Renal pelvis (tissue), 4 donors: ENCODE measurements around the gene FZD4. TPM values are rescaled to one million over a fixed set of nuclear protein-coding genes. Genes with fewer than 3 reads are reported as not detected.
"Not testable (repeated sequence)": the region's sequence is repeated elsewhere in the genome, so short reads cannot be mapped to it uniquely, and the experiment has no call there.

Experiments used
- DNase-seq: peaks from one replicate; pipeline ENCODE4 v3.0.0-alpha.2; 2013
- polyA plus RNA-seq, 3 donors: library from polyadenylated mRNA; unstranded; fragments of 120-200 nt; gene quantifications; one replicate each; pipeline ENCODE4 v1.2.1, GENCODE V29; 2013; ENCODE audit not compliant: insufficient read length in 3 of 3

Gene FZD4
- polyA plus RNA-seq, 3 donors = 68.9 to 88.6 (median 81.7) TPM

DNA sequence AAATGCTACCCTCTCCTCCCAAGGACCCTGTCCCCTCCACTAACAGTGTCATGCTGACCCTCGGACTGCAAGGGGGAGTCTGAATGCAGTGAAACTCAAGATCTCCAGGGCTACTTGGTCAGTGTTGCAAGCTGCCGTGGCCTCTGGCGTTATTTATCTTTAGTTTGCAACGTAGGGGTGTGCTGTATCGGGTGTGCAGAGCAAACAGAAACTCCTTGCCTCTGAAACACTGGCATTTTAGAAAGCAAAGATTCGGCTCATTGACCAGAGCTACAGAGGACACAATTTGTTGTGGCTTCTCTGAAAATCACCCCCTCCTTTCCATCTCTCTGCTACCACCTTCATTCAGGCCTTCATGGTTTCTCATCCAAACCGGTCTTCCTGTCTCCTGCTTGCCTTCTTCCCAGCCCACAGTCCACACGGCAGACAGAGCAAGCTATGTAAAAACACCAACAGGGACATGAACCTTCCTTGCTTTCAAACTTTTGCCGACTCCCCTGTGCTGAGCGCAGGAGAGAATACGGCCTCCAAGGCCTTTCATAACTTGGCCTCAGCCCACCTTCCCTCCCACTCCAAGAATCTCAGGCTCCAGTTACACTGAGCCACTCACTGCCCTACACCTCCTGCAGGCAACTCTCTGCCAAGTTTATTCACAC lies 14.9 kb downstream of the FZD4 start:
- peak; percentile 87 for DNase-seq

DNA sequence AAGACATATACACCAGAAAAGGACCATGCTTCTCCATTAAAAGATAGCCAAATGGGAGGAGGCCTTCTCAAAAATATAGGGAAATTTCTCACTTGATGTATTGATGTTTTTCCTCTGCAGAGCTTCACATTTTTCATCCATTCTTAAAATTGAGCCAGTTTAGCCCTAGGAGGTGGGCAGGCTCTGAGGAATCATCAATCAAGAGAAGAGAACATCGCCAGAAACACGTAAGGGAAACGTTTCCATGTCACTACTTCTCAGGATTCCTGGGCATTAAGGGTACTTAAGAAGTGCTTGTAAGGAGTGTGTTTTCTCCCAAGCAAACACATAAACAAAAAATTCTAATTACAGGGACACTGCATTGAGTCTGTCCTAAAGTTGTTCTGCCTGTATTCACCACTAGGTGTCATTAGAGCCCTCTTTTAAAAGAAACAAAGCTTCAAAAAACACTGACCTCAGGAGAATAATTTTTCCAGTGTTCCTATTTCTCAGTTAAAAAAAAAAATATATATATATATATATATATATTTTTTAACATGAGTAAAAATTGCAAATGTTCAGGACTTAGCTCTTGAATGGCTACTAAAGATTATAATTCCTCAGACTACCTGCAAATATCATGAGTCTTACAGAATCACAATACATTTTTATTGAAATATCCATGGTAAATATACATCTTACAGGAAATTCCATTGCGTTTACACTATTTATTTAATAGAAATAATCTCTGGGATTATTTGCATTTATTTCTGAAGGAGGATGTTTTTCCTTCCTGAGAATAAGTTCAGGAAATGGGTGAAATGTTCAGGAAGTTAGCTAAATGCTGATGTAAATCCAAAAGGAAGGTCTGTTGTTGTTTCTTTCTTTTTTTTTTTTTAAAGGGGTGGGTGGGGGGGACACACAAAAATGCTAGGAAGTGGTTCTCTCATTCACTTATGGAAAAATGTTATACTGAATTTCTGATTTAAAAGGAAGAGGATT lies 16.0 kb downstream of the FZD4 start:
- DNase-seq = no peak

- DNase-seq = no peak
These were observed 16.8 kb downstream of the FZD4 start for GRCh38 chr11:86938203-86938899.

DNA sequence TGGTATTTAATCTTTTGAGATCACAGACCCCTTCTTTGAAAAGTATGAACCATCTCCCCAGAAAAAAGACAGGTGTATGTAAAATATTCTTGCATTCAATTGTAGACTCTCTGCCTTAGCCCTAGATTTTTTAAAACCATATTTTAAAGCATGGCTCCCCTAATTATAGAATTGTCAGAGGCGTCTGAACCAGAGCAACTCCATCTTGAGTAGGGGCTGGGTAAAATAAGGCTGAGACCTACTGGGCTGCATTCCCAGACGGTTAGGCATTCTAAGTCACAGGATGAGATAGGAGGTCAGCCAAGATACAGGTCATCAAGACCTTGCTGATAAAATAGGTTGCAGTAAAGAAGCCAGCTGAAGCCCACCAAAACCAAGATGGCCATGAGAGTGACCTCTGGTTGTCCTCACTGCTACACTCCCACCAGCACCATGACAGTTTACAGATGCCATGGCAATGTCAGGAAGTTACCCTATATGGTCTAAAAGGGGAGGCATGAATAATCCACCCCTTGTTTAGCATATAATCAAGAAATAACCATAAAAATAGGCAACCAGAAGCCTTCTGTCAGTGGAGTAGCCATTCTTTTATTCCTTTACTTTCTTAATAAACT lies 17.9 kb downstream of the FZD4 start:
- not testable (repeated sequence) for DNase-seq

- no peak for DNase-seq
These were observed 20.1 kb downstream of the FZD4 start for GRCh38 chr11:86934926-86935579.

GRCh38 chr11:86934582-86934900 lies 20.7 kb downstream of the FZD4 start:
- DNase-seq = no peak

GRCh38 chr11:86933891-86934581 lies 21.2 kb downstream of the FZD4 start:
- DNase-seq = no peak

DNA sequence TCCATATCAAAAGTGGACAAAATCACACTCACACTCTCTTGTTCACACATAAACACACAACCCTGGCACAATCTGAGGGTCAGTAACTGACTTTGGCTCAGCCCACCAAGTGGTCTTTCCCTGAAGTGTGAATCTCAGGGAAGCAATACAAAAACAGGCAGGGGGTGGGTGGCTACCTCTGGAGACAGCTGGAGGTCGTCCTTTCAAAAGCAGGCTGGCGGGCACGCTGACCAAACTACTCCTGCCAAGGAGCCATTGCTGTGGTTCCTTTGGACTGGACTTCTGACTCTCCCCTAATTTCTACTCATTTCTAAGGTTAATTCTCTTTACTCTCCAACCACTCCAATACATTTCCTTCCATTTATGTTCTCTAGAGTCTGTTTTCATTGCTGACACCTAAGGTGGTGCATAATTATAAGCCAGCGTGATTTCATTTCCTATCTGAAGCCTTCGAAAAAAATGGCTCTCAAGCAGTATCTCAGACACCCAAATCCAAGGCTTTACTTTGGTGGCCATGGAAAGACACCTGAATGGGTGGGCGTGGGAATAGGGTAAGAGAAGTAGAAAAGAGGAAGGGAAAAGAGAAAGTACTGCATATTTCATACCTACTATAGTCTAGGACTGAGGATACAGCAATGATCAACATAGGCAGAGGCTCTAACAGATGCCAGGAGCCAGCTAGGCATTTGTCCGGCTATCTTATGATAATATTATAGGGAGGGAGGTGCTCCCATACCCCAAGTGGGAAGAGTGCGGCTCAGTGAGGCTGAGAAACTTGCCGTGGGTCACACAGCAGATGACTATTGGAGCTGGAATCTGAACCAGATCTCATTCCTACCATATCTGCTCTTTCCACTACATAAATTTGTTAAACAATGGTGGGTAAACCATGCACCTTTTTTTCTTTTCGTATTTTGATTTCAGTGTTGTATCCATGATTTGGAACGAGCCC lies 22.0 kb downstream of the FZD4 start:
- DNase-seq = no peak

GRCh38 chr11:86932259-86932585 lies 23.0 kb downstream of the FZD4 start:
- DNase-seq = no peak

DNA sequence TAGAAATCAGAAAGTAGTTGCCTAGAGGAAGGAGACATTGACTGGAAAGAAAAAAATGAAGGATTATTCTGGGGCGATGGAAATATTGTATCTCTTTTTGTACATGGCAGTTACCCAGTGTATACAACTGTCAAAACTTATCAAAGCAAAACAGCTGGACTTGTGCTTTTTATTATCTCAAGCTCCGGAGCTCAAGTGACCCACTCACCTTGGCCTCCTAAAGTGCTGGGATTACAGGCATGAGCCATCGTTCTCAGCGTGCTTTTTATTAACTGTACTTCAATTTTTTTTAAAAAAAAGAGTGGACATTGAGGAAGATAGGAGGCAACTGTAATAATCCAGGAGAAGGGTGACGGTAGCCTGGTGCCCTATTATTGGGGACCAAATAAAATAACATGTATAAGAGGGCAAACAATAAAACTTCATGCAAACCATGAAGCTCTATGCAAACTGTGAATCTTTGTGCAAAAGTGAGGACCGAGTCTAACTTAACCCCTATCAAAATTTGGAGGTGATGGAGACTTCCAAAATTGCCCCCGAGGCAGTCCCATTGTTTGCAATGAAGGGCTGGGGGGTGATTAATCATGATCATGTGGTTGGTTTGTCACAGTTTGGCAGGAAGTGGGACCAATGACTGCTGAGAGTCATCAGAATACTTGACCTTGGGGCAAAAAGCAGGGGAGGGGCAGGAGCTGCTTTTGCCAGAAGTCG lies 23.5 kb downstream of the FZD4 start:
- no peak for DNase-seq

GRCh38 chr11:86930957-86931547 lies 24.1 kb downstream of the FZD4 start:
- DNase-seq = no peak

DNA sequence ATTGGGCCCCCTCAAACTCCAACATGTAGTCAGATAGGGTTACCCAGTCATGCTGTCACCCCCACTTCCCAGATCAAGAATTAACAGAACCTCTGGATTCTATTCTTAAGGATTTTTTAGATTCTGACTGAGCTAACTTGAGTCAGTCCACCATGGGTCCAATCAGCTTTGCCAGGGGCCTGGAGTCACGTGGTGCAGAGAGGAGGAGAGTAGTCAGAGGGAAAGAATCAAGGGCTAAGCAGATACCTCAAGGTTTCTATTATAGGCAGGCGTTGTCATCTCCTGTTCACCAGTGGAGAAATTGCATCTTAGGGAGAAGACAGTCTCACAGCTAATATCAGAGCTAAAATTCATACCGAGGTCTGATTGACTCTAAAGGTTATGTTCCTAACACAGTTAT lies 28.2 kb downstream of the FZD4 start:
- no peak for DNase-seq

- peak; percentile 76 for DNase-seq
These were observed 31.0 kb downstream of the FZD4 start for GRCh38 chr11:86923999-86924766.

DNA sequence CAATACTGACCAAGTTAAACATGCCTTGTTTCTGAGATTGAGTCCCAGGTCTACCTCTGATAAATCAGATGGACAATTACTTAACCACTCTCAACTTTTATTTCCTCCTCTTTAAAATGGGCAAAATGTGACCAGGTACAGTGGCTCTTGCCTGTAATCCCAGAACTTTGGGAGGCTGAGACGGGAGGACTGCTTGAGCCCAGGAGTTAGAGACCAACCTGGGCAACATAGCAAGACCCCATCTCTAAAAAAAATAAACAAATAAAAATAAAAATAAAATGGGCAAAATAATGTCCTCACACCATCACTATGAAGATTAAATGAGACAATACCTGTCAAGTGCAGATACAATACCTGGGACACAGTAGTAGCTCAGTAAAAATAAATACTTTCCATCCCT lies 33.0 kb downstream of the FZD4 start:
- DNase-seq = no peak

DNA sequence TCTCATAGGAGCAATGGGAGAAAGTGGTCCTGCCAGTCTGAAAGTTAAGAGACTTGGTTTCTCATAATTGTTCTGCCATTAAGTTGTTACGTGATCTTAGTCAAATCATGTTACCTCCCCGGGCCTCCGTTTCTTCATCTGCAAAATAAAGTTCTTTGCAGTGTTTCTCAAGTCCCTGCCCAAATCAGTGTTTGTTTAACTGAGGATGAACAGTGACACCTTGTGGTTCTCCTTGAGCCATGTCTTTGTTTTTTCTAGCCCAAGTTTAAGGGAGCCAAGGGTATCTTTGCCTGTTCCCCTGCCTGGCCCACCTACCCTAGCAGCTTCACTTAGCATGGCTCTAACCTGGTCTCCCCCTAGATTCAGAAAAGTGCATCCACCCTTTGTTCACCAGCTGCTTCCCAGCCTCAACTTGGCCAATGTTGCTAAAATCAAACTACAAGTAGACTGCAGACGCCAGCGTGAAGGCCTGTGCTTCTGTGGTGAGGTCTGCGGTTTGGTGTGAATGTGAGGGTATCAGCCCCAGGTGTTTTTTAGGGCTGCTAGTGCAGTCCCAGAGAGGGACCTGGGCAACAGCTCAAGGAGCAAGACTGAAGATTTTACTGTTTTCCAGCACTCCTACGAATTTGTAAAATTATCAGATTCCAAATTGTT lies 35.5 kb downstream of the FZD4 start:
- no peak for DNase-seq

DNA sequence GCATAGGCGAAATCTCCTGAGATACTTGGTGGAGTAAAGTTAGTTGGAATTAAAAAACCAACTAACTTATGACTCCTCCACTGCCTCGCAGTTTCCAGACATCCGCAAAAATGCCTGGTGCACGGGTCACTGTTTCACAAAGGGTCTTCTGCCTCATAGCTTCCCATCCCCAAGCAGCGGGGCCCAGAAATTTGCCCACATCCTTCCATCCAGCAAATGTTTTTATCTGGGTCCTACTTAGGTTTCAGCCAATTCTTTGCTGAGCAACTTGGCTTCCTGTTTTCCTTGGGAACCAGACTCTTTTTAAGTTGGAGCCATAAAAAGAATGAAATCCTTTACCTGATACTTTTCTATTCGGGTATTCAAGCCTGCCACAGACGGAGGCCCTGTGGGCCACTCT lies 36.2 kb downstream of the FZD4 start:
- DNase-seq = no peak

- no peak for DNase-seq
These were observed 36.7 kb downstream of the FZD4 start for GRCh38 chr11:86918496-86918895.

GRCh38 chr11:86917589-86917988 lies 37.6 kb downstream of the FZD4 start:
- no peak for DNase-seq
